ENCODE data around the gene BBS7. TPM values are rescaled to one million over a fixed set of nuclear protein-coding genes. Genes with fewer than 3 reads are reported as not detected.

BBS7 gene
- total RNA-seq, 1 donor from 2014 or later = 26.4 TPM

DNA sequence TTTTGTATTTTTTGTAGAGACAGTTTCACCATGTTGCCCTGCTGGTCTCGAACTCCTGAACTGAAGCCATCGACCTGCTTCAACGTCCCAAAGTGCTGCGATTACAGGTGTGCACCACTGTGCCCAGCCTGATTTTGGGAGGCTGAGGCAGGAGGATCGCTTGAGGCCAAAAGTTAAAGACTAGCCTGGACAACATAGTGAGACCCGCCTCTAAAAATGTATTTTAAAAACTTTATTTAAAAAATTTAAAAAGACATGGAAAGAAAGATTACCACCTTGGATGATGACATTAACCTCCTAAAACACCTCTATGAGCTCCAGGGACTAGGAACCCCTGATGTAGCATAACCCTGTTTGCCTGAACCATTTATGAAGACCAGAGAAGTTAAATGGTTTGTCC, 5.8 kb upstream of the BBS7 start:
- Mint-ChIP-seq H3K36me3 (ENCODE audit: low read depth) (no peaks in the 10 kb centered on the region), H3K27ac (ENCODE audit: unreplicated experiment) (no peak overlapping the region), H3K4me3 (no peak overlapping the region), H3K9me3 (no peaks in the 10 kb centered on the region), H3K4me1 (peaks cover 7% of the 10 kb centered on the region), H3K27me3 (ENCODE audit: low read depth) (peaks cover 12% of the 10 kb centered on the region)
- TF ChIP-seq, protein P1, sequence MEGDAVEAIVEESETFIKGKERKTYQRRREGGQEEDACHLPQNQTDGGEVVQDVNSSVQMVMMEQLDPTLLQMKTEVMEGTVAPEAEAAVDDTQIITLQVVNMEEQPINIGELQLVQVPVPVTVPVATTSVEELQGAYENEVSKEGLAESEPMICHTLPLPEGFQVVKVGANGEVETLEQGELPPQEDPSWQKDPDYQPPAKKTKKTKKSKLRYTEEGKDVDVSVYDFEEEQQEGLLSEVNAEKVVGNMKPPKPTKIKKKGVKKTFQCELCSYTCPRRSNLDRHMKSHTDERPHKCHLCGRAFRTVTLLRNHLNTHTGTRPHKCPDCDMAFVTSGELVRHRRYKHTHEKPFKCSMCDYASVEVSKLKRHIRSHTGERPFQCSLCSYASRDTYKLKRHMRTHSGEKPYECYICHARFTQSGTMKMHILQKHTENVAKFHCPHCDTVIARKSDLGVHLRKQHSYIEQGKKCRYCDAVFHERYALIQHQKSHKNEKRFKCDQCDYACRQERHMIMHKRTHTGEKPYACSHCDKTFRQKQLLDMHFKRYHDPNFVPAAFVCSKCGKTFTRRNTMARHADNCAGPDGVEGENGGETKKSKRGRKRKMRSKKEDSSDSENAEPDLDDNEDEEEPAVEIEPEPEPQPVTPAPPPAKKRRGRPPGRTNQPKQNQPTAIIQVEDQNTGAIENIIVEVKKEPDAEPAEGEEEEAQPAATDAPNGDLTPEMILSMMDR (conservative IDR thresholded peaks at IDR 0.05) = no peak
- DNase-seq (ENCODE audit: low read depth, low spot score) = no peak

DNA sequence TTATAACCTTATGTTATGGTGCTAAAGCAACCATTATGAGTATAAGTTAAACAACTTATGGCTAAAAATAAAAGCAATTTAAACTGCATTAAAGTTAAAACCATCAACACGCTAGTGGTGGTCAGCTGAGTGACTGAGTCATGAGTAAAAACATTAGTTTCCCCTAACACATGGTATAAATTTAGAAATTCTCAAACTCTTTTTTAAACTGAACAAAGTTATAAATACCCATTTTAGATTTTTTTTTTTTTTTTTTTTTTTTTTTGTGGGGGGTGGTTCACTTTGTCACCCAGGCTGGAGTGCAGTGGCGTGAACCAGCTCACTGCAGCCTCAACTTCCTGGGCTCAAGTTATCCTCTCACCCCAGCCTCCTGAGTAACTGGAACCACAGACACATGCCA, 5.4 kb upstream of the BBS7 start:
- no peak for DNase-seq (ENCODE audit: low read depth, low spot score)
- Mint-ChIP-seq H3K4me3 (no peak overlapping the region), H3K27me3 (ENCODE audit: low read depth) (peaks cover 9% of the 10 kb centered on the region), H3K36me3 (ENCODE audit: low read depth) (no peaks in the 10 kb centered on the region), H3K4me1 (peaks cover 11% of the 10 kb centered on the region), H3K27ac (ENCODE audit: unreplicated experiment) (no peak overlapping the region), H3K9me3 (no peaks in the 10 kb centered on the region)
- TF ChIP-seq, protein P1 (conservative IDR thresholded peaks at IDR 0.05) = no peak

DNA sequence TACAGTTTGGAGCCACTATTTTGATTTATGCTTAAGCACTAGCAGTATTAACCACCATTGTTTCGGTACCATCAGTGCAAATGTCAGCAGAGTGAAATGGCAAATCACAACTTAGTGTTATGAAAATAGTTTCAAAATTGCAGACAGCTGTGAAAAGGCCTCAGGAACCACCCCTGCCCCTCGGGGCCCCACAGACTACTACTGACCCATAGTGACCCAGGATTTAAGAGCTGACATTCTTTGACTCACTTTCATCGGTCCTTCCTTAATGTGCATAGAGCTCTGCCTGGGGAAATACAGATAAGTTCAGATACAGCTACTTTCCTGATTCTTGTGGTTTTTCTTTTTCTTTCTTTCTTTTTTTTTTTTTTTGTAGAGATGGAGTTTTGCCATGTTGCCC, 3.3 kb upstream of the BBS7 start:
- TF ChIP-seq, protein P1 (conservative IDR thresholded peaks at IDR 0.05) = no peak
- H3K27ac Mint-ChIP-seq (ENCODE audit: unreplicated experiment) = no peak overlapping the region
- peaks cover 3% of the 10 kb centered on the region for H3K9me3 Mint-ChIP-seq
- no peak for DNase-seq (ENCODE audit: low read depth, low spot score)
- H3K4me1 Mint-ChIP-seq = peaks cover 27% of the 10 kb centered on the region
- no peaks in the 10 kb centered on the region for H3K36me3 Mint-ChIP-seq (ENCODE audit: low read depth)
- peaks cover 4% of the 10 kb centered on the region for H3K27me3 Mint-ChIP-seq (ENCODE audit: low read depth)
- no peak overlapping the region for H3K4me3 Mint-ChIP-seq

DNA sequence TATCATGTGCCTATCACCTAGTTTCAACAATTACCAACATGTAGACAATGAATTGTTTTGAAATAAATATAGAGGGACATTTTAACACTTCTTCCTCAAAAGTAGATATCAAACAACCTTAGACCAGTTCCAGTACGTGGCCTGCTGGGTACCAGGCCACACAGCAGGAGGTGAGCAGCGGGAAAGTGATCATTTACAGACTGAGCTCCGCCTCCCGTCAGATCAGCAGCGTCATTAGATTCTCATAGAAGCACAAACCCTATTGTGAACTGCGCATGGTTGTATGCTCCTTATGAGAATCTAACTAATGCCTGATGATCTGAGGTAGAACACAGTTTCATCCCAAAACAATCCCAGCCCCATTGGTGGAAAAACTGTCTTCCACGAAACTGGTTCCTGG, 6.5 kb downstream of the BBS7 start:
- Mint-ChIP-seq H3K4me1 (peaks cover 14% of the 10 kb centered on the region), H3K27ac (ENCODE audit: unreplicated experiment) (no peak overlapping the region), H3K9me3 (peaks cover 6% of the 10 kb centered on the region), H3K4me3 (no peak overlapping the region), H3K36me3 (ENCODE audit: low read depth) (peaks cover 20% of the 10 kb centered on the region), H3K27me3 (ENCODE audit: low read depth) (no peaks in the 10 kb centered on the region)
- TF ChIP-seq, protein P1 (conservative IDR thresholded peaks at IDR 0.05) = no peak
- DNase-seq (ENCODE audit: low read depth, low spot score) = no peak

DNA sequence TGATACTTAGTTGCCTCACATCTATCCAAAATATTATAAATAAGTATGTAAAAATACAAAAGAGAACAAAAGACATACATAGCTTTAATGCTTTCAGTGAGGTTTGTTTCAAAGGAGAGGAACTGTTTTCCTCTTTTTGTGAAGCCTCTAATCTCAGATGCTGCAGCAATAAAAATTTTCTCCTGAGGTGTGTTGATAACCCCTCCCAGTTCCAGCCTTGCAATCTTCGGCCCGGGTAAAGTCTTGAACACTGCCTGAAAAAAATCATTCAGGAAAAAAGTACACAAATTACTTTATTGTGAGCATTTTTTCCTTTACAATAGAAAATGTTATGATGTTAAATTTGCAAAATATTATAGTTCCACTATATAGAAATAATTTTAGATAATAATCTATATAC, 8.8 kb downstream of the BBS7 start:
- TF ChIP-seq, protein P1 (conservative IDR thresholded peaks at IDR 0.05) = no peak
- Mint-ChIP-seq H3K9me3 (peaks cover 6% of the 10 kb centered on the region), H3K27me3 (ENCODE audit: low read depth) (no peaks in the 10 kb centered on the region), H3K4me1 (peaks cover 10% of the 10 kb centered on the region), H3K36me3 (ENCODE audit: low read depth) (peaks cover 11% of the 10 kb centered on the region), H3K27ac (ENCODE audit: unreplicated experiment) (no peak overlapping the region), H3K4me3 (no peak overlapping the region)
- no peak for DNase-seq (ENCODE audit: low read depth, low spot score)

DNA sequence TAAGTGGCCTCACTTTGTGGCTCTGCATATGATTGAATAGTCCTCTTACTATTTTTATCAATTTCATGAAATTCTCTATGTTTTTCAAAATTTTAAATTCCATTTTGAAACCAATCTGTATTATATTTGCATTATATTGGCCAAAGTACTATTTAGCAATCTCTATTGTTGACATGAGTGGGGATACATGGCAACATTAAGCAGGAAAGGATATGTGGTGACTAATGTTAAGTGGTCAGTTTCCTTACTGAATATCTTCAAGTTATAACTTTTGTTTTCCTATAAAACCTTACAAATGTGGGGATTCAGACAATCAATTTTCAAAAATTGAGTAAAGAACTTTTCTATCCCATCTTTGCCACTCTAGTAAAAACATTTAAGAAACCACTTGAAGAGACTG, 10.2 kb downstream of the BBS7 start:
- Mint-ChIP-seq H3K4me3 (no peak overlapping the region), H3K36me3 (ENCODE audit: low read depth) (no peaks in the 10 kb centered on the region), H3K4me1 (peaks cover 10% of the 10 kb centered on the region), H3K27me3 (ENCODE audit: low read depth) (no peaks in the 10 kb centered on the region), H3K9me3 (no peaks in the 10 kb centered on the region), H3K27ac (ENCODE audit: unreplicated experiment) (no peak overlapping the region)
- TF ChIP-seq, protein P1 (conservative IDR thresholded peaks at IDR 0.05) = no peak
- DNase-seq (ENCODE audit: low read depth, low spot score) = no peak
